Muscle layer of duodenum (tissue), 2 donors: ENCODE results near the gene IL6.
"Not testable (repeated sequence)": the region's sequence is repeated elsewhere in the genome, so short reads cannot be mapped to it uniquely, and the experiment has no call there.

Experiments used
- H3K27ac ChIP-seq: one replicate; pipeline ENCODE4 v1.7.0; 2013; ENCODE audit warnings: mild to moderate bottlenecking, low read length
- H3K27me3 ChIP-seq: one replicate; pipeline ENCODE4 v1.7.0; 2013; ENCODE audit warnings: low read depth, mild to moderate bottlenecking, control low read depth, low read length
- H3K36me3 ChIP-seq, 2 donors: one replicate each; pipeline ENCODE4 v1.7.0; 2013; ENCODE audit warnings: low read length in 2 of 2, control low read depth in 1 of 2, mild to moderate bottlenecking in 1 of 2; ENCODE audit not compliant: insufficient read depth in 2 of 2, control insufficient read depth in 1 of 2
- H3K4me1 ChIP-seq, 2 donors: one replicate each; pipeline ENCODE4 v1.7.0; 2013; ENCODE audit warnings: low read length in 2 of 2, mild to moderate bottlenecking in 2 of 2, control low read depth in 1 of 2, moderate library complexity in 1 of 2; ENCODE audit not compliant: insufficient read depth in 2 of 2, control insufficient read depth in 1 of 2
- H3K4me3 ChIP-seq, 2 donors: one replicate each; pipeline ENCODE4 v1.7.0; 2013; ENCODE audit warnings: low read length in 2 of 2, low read depth in 1 of 2, mild to moderate bottlenecking in 1 of 2
- H3K9me3 ChIP-seq, 2 donors: one replicate each; pipeline ENCODE4 v1.7.0; 2013; ENCODE audit warnings: low read length in 2 of 2, control low read depth in 1 of 2, mild to moderate bottlenecking in 1 of 2; ENCODE audit not compliant: control insufficient read depth in 1 of 2
- donor health status: healthy.

IL6 gene

GRCh38 chr7:22726907-22727713 is at the start of gene IL6:
Gene IL6 (plus strand): TSS chr7:22727200. CDS start chr7:22727263, 63 bp downstream.
- peak within 1 kb of the TSS; percentile 59 for H3K27ac ChIP-seq
- H3K27me3 ChIP-seq: no peaks in the 10 kb centered on the region
- H3K9me3 ChIP-seq: no peaks in the 10 kb centered on the region
- H3K4me1 ChIP-seq: peaks cover 7 to 31% of the 10 kb centered on the region in 2 donors
- H3K4me3 ChIP-seq: peak within 1 kb of the TSS; percentile 47 to 49
- no peaks in the 10 kb centered on the region for H3K36me3 ChIP-seq

DNA sequence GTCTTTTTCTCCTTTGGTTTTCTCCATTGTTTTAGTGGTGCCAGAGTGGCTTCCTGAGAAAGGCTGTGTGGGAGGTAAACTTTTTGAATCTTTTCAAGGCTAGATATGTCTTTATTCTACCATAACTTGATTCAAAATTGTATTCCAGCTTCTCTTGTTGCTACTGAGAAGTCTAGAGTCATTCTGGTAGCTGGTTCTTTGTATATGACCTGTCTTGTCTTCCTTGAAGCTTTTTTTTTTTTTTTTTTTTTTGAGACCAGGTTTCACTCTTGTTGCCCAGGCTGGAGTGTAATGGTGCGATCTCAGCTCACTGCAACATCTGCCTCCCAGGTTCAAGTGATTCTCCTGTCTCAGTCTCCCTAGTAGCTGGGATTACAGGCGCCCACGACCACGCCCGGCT is 49.7 kb upstream of the IL6 start:
- not testable (repeated sequence) for H3K4me3 ChIP-seq, H3K4me1 ChIP-seq, H3K9me3 ChIP-seq, H3K27me3 ChIP-seq, H3K36me3 ChIP-seq, H3K27ac ChIP-seq

DNA sequence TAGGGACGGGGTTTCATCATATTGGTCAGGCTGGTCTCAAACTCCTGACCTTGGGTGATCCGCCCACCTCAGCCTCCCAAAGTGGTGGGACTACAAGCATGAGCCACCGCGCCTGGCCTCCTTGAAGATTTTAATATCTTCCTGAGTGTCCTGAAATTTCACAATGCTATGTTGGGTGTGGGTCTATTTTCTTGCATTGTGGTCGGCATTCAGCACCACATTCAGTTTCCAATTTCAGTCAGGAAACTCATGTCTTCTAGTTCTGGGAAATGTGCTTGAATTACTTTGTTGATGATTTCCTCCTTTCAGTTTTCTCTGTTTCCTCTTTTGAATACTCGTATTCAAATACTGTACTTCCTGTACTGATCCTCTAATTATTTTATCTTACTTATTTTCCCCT is 49.3 kb upstream of the IL6 start:
- no peaks in the 10 kb centered on the region for H3K27me3 ChIP-seq
- no peaks in the 10 kb centered on the region for H3K9me3 ChIP-seq
- H3K4me3 ChIP-seq: no peak overlapping the region
- H3K27ac ChIP-seq: no peak overlapping the region
- H3K4me1 ChIP-seq: no peaks in the 10 kb centered on the region
- no peaks in the 10 kb centered on the region for H3K36me3 ChIP-seq

DNA sequence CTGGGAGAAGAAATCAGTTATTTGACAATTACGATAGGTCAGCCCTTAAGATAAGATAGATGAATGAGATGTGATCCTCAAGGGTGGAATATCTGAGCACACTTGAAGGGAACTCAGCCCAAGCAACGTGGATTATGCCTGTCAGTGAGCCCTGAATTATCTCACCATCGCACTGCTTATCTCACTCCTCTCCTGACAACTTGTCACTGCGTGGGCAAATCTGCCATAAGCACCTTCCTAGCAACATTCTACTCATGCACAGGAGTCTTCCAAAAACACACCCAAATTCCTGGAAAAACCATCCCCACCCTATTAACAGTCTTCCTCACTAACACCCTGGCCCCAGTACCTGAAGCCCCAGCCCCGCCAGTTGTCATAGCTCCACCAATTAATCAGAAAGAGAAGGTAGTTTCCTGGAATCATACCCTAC is 46.5 kb upstream of the IL6 start:
- no peaks in the 10 kb centered on the region for H3K27me3 ChIP-seq
- no peaks in the 10 kb centered on the region for H3K9me3 ChIP-seq
- no peak overlapping the region for H3K4me3 ChIP-seq
- H3K27ac ChIP-seq: no peak overlapping the region
- no peaks in the 10 kb centered on the region for H3K36me3 ChIP-seq
- H3K4me1 ChIP-seq: no peaks in the 10 kb centered on the region

DNA sequence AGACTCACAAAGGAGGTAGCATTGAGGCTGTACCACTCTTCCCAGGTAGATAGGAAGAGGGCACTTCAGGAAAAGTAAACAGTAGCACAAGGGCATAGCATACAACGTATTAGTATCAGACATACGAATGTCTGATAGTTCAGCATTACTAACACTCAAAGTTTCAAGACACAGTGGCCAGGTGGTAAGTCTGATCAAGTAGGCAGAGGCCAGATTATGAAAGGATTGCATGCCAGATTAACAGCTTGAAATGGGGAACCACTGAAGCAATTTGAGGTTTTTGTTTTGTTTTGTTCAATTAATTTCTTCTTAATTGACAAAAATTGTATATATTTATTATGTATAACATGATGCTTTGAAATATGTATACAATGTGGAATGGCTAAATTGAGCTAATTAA is 45.7 kb upstream of the IL6 start:
- H3K9me3 ChIP-seq: no peaks in the 10 kb centered on the region
- no peak overlapping the region for H3K27ac ChIP-seq
- no peak overlapping the region for H3K4me3 ChIP-seq
- H3K36me3 ChIP-seq: no peaks in the 10 kb centered on the region
- H3K27me3 ChIP-seq: no peaks in the 10 kb centered on the region
- no peaks in the 10 kb centered on the region for H3K4me1 ChIP-seq

- H3K4me3 ChIP-seq: no peak overlapping the region
- H3K27me3 ChIP-seq: no peaks in the 10 kb centered on the region
- no peaks in the 10 kb centered on the region for H3K4me1 ChIP-seq
- no peaks in the 10 kb centered on the region for H3K36me3 ChIP-seq
- no peaks in the 10 kb centered on the region for H3K9me3 ChIP-seq
- no peak overlapping the region for H3K27ac ChIP-seq
Observed at GRCh38 chr7:22681852-22682657, 44.9 kb upstream of the IL6 start.

DNA sequence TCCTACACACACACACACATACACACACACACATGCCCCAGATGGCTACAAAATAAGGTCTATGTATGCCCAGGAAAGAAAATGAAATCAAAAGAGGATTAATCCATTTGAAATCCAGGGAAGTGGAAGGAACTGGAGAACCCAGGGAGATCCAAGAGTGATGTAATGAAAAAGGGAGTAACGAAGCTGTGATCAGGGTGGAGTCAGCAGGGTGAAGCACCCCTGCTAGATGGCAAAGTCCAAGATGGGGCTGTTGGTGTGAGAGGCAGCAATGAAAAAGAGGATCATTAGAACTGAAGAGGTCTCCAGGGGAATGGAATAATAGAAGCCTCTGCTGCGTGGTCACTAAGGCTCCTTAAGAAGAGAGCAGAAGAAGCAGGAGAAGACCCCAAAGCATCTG is 43.6 kb upstream of the IL6 start:
- H3K4me1 ChIP-seq: peaks cover 0 to 8% of the 10 kb centered on the region in 2 donors
- no peaks in the 10 kb centered on the region for H3K27me3 ChIP-seq

DNA sequence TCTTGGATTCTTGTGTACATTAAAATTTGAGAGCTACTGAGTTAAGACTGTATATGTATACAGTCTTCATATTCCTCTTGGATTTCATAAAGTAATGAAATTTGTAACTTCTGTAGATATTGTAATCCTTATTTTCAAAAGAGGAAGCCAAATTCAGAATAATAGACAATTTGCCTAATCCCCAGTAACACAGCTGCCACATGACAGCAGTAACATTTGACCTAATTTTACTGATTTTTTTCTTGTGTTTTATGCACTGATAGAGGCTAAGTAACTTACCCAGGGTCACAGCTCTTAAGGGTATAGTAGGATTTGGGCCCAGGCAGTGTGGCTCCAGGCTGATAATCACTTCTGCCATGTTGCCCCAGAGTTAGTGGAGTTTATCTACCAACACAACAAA is 40.4 kb upstream of the IL6 start:
- Histone ChIP-seq H3K27ac (no peak overlapping the region), H3K27me3 (no peaks in the 10 kb centered on the region), H3K4me1 (peaks cover 0 to 10% of the 10 kb centered on the region in 2 donors), H3K9me3 (no peaks in the 10 kb centered on the region), H3K4me3 (no peak overlapping the region), H3K36me3 (no peaks in the 10 kb centered on the region)

More for the DNA sequence above, 43.6 kb upstream of the IL6 start:
- H3K27ac ChIP-seq: no peak overlapping the region
- H3K4me3 ChIP-seq: no peak overlapping the region
- H3K36me3 ChIP-seq: no peaks in the 10 kb centered on the region
- H3K9me3 ChIP-seq: no peaks in the 10 kb centered on the region

GRCh38 chr7:22688084-22688483 is 38.9 kb upstream of the IL6 start:
- Histone ChIP-seq H3K36me3 (no peaks in the 10 kb centered on the region), H3K9me3 (no peaks in the 10 kb centered on the region), H3K4me1 (peaks cover 0 to 10% of the 10 kb centered on the region in 2 donors), H3K27ac (no peak overlapping the region), H3K27me3 (no peaks in the 10 kb centered on the region), H3K4me3 (no peak overlapping the region)

- H3K36me3 ChIP-seq, H3K27me3 ChIP-seq, H3K4me3 ChIP-seq, H3K9me3 ChIP-seq, H3K27ac ChIP-seq: not testable (repeated sequence)
- peaks cover 0 to 10% of the 10 kb centered on the region in 2 donors for H3K4me1 ChIP-seq
Observed at GRCh38 chr7:22688934-22689333, 38.1 kb upstream of the IL6 start.

- no peaks in the 10 kb centered on the region for H3K27me3 ChIP-seq
- no peaks in the 10 kb centered on the region for H3K36me3 ChIP-seq
- no peak overlapping the region for H3K4me3 ChIP-seq
- no peaks in the 10 kb centered on the region for H3K4me1 ChIP-seq
- no peaks in the 10 kb centered on the region for H3K9me3 ChIP-seq
- H3K27ac ChIP-seq: no peak overlapping the region
Observed at GRCh38 chr7:22694597-22695207, 32.3 kb upstream of the IL6 start.
